ENCODE results near the gene MACROD2. TPM values are rescaled to one million over a fixed set of nuclear protein-coding genes. Genes with fewer than 3 reads are reported as not detected.

MACROD2 gene
- total and polyA plus RNA-seq, 9 donors = 3.7 to 25.5 (median 7.8) TPM

- no peak for DNase-seq
- intact Hi-C loops (cut with DNase I) = loop anchor here in 1 of 4 donors (10.0 kb wide), 1 partner anchor 1358 kb away; no protein-coding TSS in a partner anchor
- Histone ChIP-seq H3K4me3 (no peak overlapping the region), H3K36me3 (no peaks in the 10 kb centered on the region), H3K9me3 (no peaks in the 10 kb centered on the region), H3K27me3 (no peaks in the 10 kb centered on the region), H3K27ac (no peak overlapping the region), H3K4me1 (ENCODE audit: insufficient read depth) (peaks cover 1% of the 10 kb centered on the region)
- TF ChIP-seq POLR2A (IDR thresholded peaks at IDR 0.05) (no peak), EP300 (IDR thresholded peaks at IDR 0.05) (no peak), CTCF (IDR thresholded peaks at IDR 0.05) (no peak)
- WGBS, 3 donors = 87 to 93% (median 91%) methylated on average over 5 of the region's 5 CpGs
Observed at GRCh38 chr20:15542655-15543054, 1547.3 kb downstream of the MACROD2 start.

- intact Hi-C loops (cut with DNase I) = loop anchor here in 1 of 4 donors (10.0 kb wide), 1 partner anchor 1360 kb away; no protein-coding TSS in a partner anchor
- Histone ChIP-seq H3K36me3 (no peaks in the 10 kb centered on the region), H3K27me3 (no peaks in the 10 kb centered on the region)
Observed at GRCh38 chr20:15544742-15545141, 1549.4 kb downstream of the MACROD2 start.

GRCh38 chr20:15546525-15547023 is 1551.3 kb downstream of the MACROD2 start:
- H3K27me3 ChIP-seq = no peaks in the 10 kb centered on the region
- no peaks in the 10 kb centered on the region for H3K36me3 ChIP-seq
- H3K27ac ChIP-seq = no peak overlapping the region
- TF ChIP-seq CTCF (IDR thresholded peaks at IDR 0.05) = no peak
- TF ChIP-seq EP300 (IDR thresholded peaks at IDR 0.05) = no peak
- TF ChIP-seq POLR2A (IDR thresholded peaks at IDR 0.05) = no peak
- no peak for DNase-seq
- intact Hi-C loops (cut with DNase I) = loop anchor here in 1 of 4 donors (10.0 kb wide), 1 partner anchor 1362 kb away; no protein-coding TSS in a partner anchor
- peaks cover 1% of the 10 kb centered on the region for H3K4me1 ChIP-seq (ENCODE audit: insufficient read depth)
- H3K4me3 ChIP-seq = no peak overlapping the region
- WGBS, 3 donors = 87 to 95% (median 89%) methylated on average over 2 of the region's 2 CpGs
- H3K9me3 ChIP-seq = no peaks in the 10 kb centered on the region

More at GRCh38 chr20:15544742-15545141, 1549.4 kb downstream of the MACROD2 start:
- no peak for TF ChIP-seq CTCF (IDR thresholded peaks at IDR 0.05)
- no peak for TF ChIP-seq POLR2A (IDR thresholded peaks at IDR 0.05)
- TF ChIP-seq EP300 (IDR thresholded peaks at IDR 0.05) = no peak
- Histone ChIP-seq H3K27ac (no peak overlapping the region), H3K4me3 (no peak overlapping the region), H3K9me3 (no peaks in the 10 kb centered on the region), H3K4me1 (ENCODE audit: insufficient read depth) (peaks cover 1% of the 10 kb centered on the region)
- 21 to 27% (median 25%) methylated on average over 2 of the region's 2 CpGs for WGBS, 3 donors
- no peak for DNase-seq

- Histone ChIP-seq H3K4me1 (ENCODE audit: insufficient read depth) (peaks cover 1% of the 10 kb centered on the region), H3K27ac (no peak overlapping the region), H3K36me3 (no peaks in the 10 kb centered on the region), H3K27me3 (no peaks in the 10 kb centered on the region), H3K9me3 (no peaks in the 10 kb centered on the region), H3K4me3 (no peak overlapping the region)
- no peak for DNase-seq
- WGBS, 3 donors = 91 to 94% (median 93%) methylated on average over 3 of the region's 3 CpGs
- intact Hi-C loops (cut with DNase I) = loop anchor here in 1 of 4 donors (10.0 kb wide), 1 partner anchor 1362 kb away; no protein-coding TSS in a partner anchor
- TF ChIP-seq EP300 (IDR thresholded peaks at IDR 0.05) (no peak), CTCF (IDR thresholded peaks at IDR 0.05) (no peak), POLR2A (IDR thresholded peaks at IDR 0.05) (no peak)
Observed at GRCh38 chr20:15547119-15547518, 1551.8 kb downstream of the MACROD2 start.

Data from ovary (tissue), 9 donors.